DOHH2 (cell line): ENCODE measurements around the gene PTCH1.

Source experiments
- H3F3A ChIP-seq: fragments of 200-600 bp; sonication (generic), shearing (Covaris generic); 2 replicates; pipeline ENCODE4 v1.6.0; 2016; ENCODE audit warnings: antibody characterized with exemption, mild to moderate bottlenecking; ENCODE audit not compliant: control insufficient read depth, insufficient read depth
- H3K27ac ChIP-seq: fragments of 200-600 bp; sonication (generic); 2 replicates; pipeline ENCODE4 v1.5.1; 2014; ENCODE audit warnings: low read depth, mild to moderate bottlenecking, low read length, moderate library complexity
- H3K27me3 ChIP-seq: fragments of 200-600 bp; sonication (generic); 2 replicates; pipeline ENCODE4 v1.6.1; 2014; ENCODE audit warnings: mild to moderate bottlenecking, low read length, mixed read lengths; ENCODE audit not compliant: control insufficient read depth
- H3K36me3 ChIP-seq: fragments of 200-600 bp; sonication (generic); 2 replicates; pipeline ENCODE4 v1.6.1; 2014; ENCODE audit warnings: mild to moderate bottlenecking, low read length, moderate library complexity, mixed read lengths; ENCODE audit not compliant: control insufficient read depth
- H3K4me1 ChIP-seq: fragments of 200-600 bp; sonication (generic); 2 replicates; pipeline ENCODE4 v1.6.1; 2014; ENCODE audit warnings: mild to moderate bottlenecking, low read length, mixed read lengths; ENCODE audit not compliant: control insufficient read depth
- H3K4me2 ChIP-seq: fragments of 200-600 bp; sonication (generic); 2 replicates; pipeline ENCODE4 v1.6.0; 2014; ENCODE audit warnings: mild to moderate bottlenecking, low read length, moderate library complexity
- H3K4me3 ChIP-seq: fragments of 200-600 bp; sonication (generic); 2 replicates; pipeline ENCODE4 v1.5.1; 2014; ENCODE audit warnings: mild to moderate bottlenecking, low read length, mixed read lengths
- H3K79me2 ChIP-seq: fragments of 200-600 bp; sonication (generic); 2 replicates; pipeline ENCODE4 v1.6.1; 2014; ENCODE audit warnings: mild to moderate bottlenecking, low read length, mixed read lengths; ENCODE audit not compliant: control insufficient read depth
- H3K9me2 ChIP-seq: fragments of 200-600 bp; sonication (generic); replicated peaks from 2 replicates; pipeline ENCODE4 v1.6.1; 2014; ENCODE audit warnings: mild to moderate bottlenecking, low read length, mixed read lengths; ENCODE audit not compliant: control insufficient read depth
- H3K9me3 ChIP-seq: fragments of 200-600 bp; sonication (generic); 2 replicates; pipeline ENCODE4 v1.6.1; 2014; ENCODE audit warnings: antibody characterized with exemption, low read length, mixed read lengths; ENCODE audit not compliant: control insufficient read depth, insufficient read depth
- H4K20me1 ChIP-seq: fragments of 200-600 bp; sonication (generic); 2 replicates; pipeline ENCODE4 v1.6.0; 2014; ENCODE audit warnings: low read depth, mild to moderate bottlenecking, antibody characterized with exemption, low read length, moderate library complexity; ENCODE audit not compliant: control insufficient read depth, insufficient read depth
- EZH2phosphoT487 ChIP-seq: fragments of 200-600 bp; sonication (generic); IDR thresholded peaks from 2 replicates; pipeline ENCODE4 v1.6.1; 2017; ENCODE audit warnings: borderline replicate concordance, mild to moderate bottlenecking, antibody characterized with exemption, low read length, moderate library complexity, mixed read lengths
- TF ChIP-seq, protein P1 (sequence below): fragments of 200-600 bp; sonication (generic); IDR thresholded peaks from one replicate; pipeline ENCODE4 v1.5.1; 2014; ENCODE audit warnings: antibody characterized with exemption, mild to moderate bottlenecking, low read depth, low read length; ENCODE audit not compliant: poor library complexity, severe bottlenecking

The PTCH1 gene

DNA sequence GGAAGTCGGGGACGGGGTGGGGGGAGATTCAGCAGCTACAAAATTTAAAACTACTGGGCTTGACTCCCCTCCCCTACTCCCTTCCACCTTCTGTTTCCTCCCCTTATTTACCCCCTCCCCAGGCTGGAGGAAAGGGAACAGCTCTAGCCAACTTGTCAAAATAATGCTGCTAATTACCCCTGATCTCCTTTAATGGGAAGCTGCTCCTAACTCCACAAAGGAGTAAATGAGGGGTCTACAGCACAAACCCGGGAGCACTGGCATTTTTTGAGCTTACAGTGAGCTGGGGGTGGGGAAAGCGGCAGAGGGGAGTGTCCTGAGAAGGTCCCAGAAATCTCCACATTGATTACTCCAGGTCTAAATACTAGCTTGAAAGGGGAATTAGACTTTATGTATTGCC is 3.1 kb downstream of the PTCH1 start:
- Histone ChIP-seq H3K9me2 (no peaks in the 10 kb centered on the region; the same call in 1 of the 2 replicates), H4K20me1 (no peaks in the 10 kb centered on the region; the same call in 1 of the 2 replicates), H3K4me1 (peaks cover 48% of the 10 kb centered on the region), H3K9me3 (no peaks in the 10 kb centered on the region), H3K27me3 (peaks cover 33% of the 10 kb centered on the region), H3F3A (peaks cover 24% of the 10 kb centered on the region), H3K27ac (no peak overlapping the region), H3K79me2 (peaks cover 40% of the 10 kb centered on the region), H3K36me3 (peaks cover 21% of the 10 kb centered on the region), H3K4me2 (peak overlapping the region; percentile 85), H3K4me3 (no peak overlapping the region)
- no peak for TF ChIP-seq EZH2phosphoT487
- TF ChIP-seq, protein P1, sequence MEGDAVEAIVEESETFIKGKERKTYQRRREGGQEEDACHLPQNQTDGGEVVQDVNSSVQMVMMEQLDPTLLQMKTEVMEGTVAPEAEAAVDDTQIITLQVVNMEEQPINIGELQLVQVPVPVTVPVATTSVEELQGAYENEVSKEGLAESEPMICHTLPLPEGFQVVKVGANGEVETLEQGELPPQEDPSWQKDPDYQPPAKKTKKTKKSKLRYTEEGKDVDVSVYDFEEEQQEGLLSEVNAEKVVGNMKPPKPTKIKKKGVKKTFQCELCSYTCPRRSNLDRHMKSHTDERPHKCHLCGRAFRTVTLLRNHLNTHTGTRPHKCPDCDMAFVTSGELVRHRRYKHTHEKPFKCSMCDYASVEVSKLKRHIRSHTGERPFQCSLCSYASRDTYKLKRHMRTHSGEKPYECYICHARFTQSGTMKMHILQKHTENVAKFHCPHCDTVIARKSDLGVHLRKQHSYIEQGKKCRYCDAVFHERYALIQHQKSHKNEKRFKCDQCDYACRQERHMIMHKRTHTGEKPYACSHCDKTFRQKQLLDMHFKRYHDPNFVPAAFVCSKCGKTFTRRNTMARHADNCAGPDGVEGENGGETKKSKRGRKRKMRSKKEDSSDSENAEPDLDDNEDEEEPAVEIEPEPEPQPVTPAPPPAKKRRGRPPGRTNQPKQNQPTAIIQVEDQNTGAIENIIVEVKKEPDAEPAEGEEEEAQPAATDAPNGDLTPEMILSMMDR: no peak

DNA sequence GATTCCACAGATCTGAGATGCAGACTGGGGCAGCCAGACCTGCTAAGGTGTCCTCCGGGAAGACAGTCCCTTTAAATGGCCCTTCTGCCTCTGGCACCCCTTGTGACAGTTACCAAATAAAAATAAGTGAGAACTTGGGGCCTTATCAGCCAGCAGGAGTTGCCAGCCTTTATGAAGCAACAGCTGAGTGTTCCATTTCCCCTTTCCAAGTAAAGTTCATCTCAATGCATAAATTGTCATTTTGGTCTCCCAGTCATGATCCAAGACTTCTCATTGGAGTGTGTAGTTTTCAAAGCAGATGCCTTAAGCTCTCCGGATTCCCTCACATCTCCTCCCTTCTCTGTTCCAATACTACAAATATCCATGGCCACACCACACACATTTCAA is 4.1 kb downstream of the PTCH1 start:
- peaks cover 48% of the 10 kb centered on the region for H3K4me1 ChIP-seq
- peaks cover 30% of the 10 kb centered on the region for H3K27me3 ChIP-seq
- no peaks in the 10 kb centered on the region for H3K9me3 ChIP-seq
- H3K9me2 ChIP-seq: no peaks in the 10 kb centered on the region; the same call in 1 of the 2 replicates
- peaks cover 24% of the 10 kb centered on the region for H3K36me3 ChIP-seq
- H3K79me2 ChIP-seq: peaks cover 48% of the 10 kb centered on the region
- H3F3A ChIP-seq: peaks cover 24% of the 10 kb centered on the region
- H3K27ac ChIP-seq: no peak overlapping the region
- H3K4me2 ChIP-seq: peak overlapping the region; percentile 85
- no peaks in the 10 kb centered on the region; the same call in 1 of the 2 replicates for H4K20me1 ChIP-seq
- TF ChIP-seq, protein P1: no peak
- TF ChIP-seq EZH2phosphoT487: no peak
- peak overlapping the region; percentile 91 for H3K4me3 ChIP-seq

DNA sequence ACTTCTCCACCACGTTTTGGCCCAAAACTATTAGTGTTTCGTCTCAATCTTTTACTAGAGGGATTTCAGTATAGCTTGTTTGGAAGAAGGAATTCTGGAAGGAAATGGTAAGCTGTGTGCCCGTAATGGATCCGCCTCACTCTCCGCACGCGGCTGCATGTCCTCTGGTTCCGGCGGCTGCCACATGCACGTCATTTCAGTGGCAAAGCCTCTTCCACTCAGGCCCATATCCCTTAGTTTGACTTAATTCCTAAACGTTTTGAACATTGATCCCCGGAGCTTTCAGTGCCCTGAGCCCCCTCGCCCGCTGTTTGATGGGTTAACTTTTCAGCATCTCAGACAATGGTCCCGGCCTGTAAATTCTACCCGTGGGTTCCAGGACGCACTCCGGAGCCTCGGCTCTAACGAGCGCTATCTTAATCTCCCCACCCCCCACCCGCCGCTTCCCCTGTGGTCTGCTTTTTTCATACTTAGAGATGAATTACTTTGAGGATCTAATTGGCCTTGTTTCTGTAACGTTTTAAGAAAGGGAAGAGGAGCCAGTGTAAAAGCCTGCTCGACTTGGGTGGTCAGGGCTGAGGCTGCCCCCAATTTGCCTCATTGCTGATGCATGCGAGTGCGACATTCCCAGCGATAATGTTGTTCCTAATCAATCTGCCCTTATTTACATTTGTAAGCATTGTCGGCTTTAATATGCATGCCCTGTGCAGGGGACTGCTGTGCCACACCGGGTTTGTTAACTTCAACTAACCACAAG is 4.6 kb downstream of the PTCH1 start:
- TF ChIP-seq EZH2phosphoT487: no peak
- TF ChIP-seq, protein P1: no peak
- peak overlapping the region; percentile 93 for H3K27ac ChIP-seq
- H3K36me3 ChIP-seq: peaks cover 29% of the 10 kb centered on the region
- H3K9me2 ChIP-seq: no peaks in the 10 kb centered on the region; the same call in 1 of the 2 replicates
- peaks cover 25% of the 10 kb centered on the region for H3K27me3 ChIP-seq
- H3K4me3 ChIP-seq: peak overlapping the region; percentile 91
- H3K4me2 ChIP-seq: peak overlapping the region; percentile 85
- peaks cover 24% of the 10 kb centered on the region for H3F3A ChIP-seq
- no peaks in the 10 kb centered on the region for H3K9me3 ChIP-seq
- peaks cover 48% of the 10 kb centered on the region for H3K4me1 ChIP-seq
- H3K79me2 ChIP-seq: peaks cover 54% of the 10 kb centered on the region
- no peaks in the 10 kb centered on the region; the same call in 1 of the 2 replicates for H4K20me1 ChIP-seq
